HepG2 (cell line): ENCODE measurements around the gene ZFX. TPM values are rescaled to one million over a fixed set of nuclear protein-coding genes. Genes with fewer than 3 reads are reported as not detected.

ENCODE experiments used
- ATAC-seq: fragments of 200-7000 bp; cut with Tn5 transposase; 3 replicates; pipeline ENCODE4 v1.9.1; 2020; ENCODE audit warnings: mild to moderate bottlenecking, moderate library complexity
- BruUV-seq: library from RNA; stranded (reverse); fragments of 400-500 nt; replicated peaks from 2 replicates; lab custom pipeline; 2021; lab: Mats Ljungman, UMichigan
- CTCF ChIA-PET: fragments of 300-600 bp; formaldehyde crosslinking; extraction: SDS; loops from one replicate; lab custom pipeline; 2021; ENCODE audit warnings: low total read pairs, inconsistent platforms, low intra/inter-chr PET ratio; lab: Yijun Ruan, JAX
- POLR2A ChIA-PET: fragments of 350-600 bp; sonication (Branson Sonifier 250); formaldehyde crosslinking; loops from one replicate; lab custom pipeline; 2020; ENCODE audit warnings: antibody characterized with exemption, inconsistent platforms; lab: Yijun Ruan, JAX
- DNase-seq: peaks from one replicate; pipeline ENCODE4 v3.0.0-alpha.2; 2015; ENCODE audit warnings: low spot score
- FAIRE-seq: peaks from 3 replicates; lab custom pipeline; 2011; peaks lifted over from hg19 to GRCh38; lab: Jason Lieb, UNC
- H2AFZ ChIP-seq: one replicate; pipeline ENCODE4 v1.6.1; 2011; ENCODE audit warnings: low read length, inconsistent platforms
- H3K27ac ChIP-seq: fragments of 300-600 bp; 3 replicates; pipeline ENCODE4 v1.8.0; 2011; ENCODE audit warnings: mixed run types, mild to moderate bottlenecking, mixed read lengths, low read length, inconsistent platforms; ENCODE audit not compliant: insufficient read depth; ENCODE audit errors: extremely low read length
- H3K27me3 ChIP-seq, 2 experiments: fragments of 200-600 bp in 1 of 2; 2 replicates in 1 of 2; 3 replicates in 1 of 2; pipeline versions ENCODE4 v1.6.0 to v1.8.0; 2011; ENCODE audit warnings: low read length in 2 of 2, mild to moderate bottlenecking in 2 of 2, moderate library complexity in 2 of 2, inconsistent platforms in 1 of 2; ENCODE audit not compliant: insufficient read depth in 2 of 2, control insufficient read depth in 1 of 2
- H3K36me3 ChIP-seq, 2 experiments: fragments of 200-600 bp in 1 of 2; replicated peaks in 1 of 2; 2 replicates in 1 of 2; 3 replicates in 1 of 2; pipeline versions ENCODE4 v1.5.1 to v1.8.0; 2011; ENCODE audit warnings: low read length in 2 of 2, inconsistent platforms in 1 of 2; ENCODE audit not compliant: insufficient read depth in 2 of 2, control insufficient read depth in 1 of 2
- H3K4me1 ChIP-seq: 2 replicates; pipeline ENCODE4 v1.5.1; 2012; ENCODE audit warnings: low read length, inconsistent platforms; ENCODE audit not compliant: insufficient read depth
- H3K4me2 ChIP-seq: 2 replicates; pipeline ENCODE4 v1.6.0; 2011; ENCODE audit warnings: low read depth, low read length, inconsistent platforms
- H3K4me3 ChIP-seq, 3 experiments: fragments of 200-600 bp in 1 of 3; sonication (generic), shearing (Covaris generic) in 1 of 3; replicated peaks in 1 of 3; 2 replicates each; pipeline ENCODE4 v1.5.1; 2011 to 2016; ENCODE audit warnings: low read length in 3 of 3, inconsistent platforms in 2 of 3, low read depth in 2 of 3, mild to moderate bottlenecking in 2 of 3, control low read depth in 1 of 3, mixed read lengths in 1 of 3; ENCODE audit not compliant: insufficient read depth in 1 of 3
- H3K79me2 ChIP-seq: one replicate; pipeline ENCODE4 v1.6.1; 2011; ENCODE audit warnings: low read length, inconsistent platforms; ENCODE audit not compliant: insufficient read depth
- H3K9ac ChIP-seq: 2 replicates; pipeline ENCODE4 v1.6.0; 2011; ENCODE audit warnings: mild to moderate bottlenecking, low read depth, low read length, inconsistent platforms; ENCODE audit not compliant: insufficient read depth
- H3K9me3 ChIP-seq: 2 replicates; pipeline ENCODE4 v1.5.1; 2012; ENCODE audit warnings: mild to moderate bottlenecking, low read length
- H4K20me1 ChIP-seq: 2 replicates; pipeline ENCODE4 v1.6.0; 2011; ENCODE audit warnings: inconsistent platforms, mild to moderate bottlenecking, low read length, moderate library complexity; ENCODE audit not compliant: insufficient read depth
- HIC2 ChIP-seq: sonication (generic); formaldehyde crosslinking; IDR thresholded peaks from 2 replicates; pipeline ENCODE4 v1.9.0; 2022; ENCODE audit warnings: low read depth, missing genetic modification reagents
- KMT2B ChIP-seq: IDR thresholded peaks from 2 replicates; pipeline ENCODE4 v1.6.1; 2016; ENCODE audit warnings: missing genetic modification reagents, missing compliant biosample characterization
- ZNF12 ChIP-seq: sonication (generic); formaldehyde crosslinking; IDR thresholded peaks from 2 replicates; pipeline ENCODE4 v1.5.0; 2020; ENCODE audit warnings: missing genetic modification reagents
- ZNF232 ChIP-seq: sonication (generic); formaldehyde crosslinking; IDR thresholded peaks from 2 replicates; pipeline ENCODE4 v1.4.0; 2020; ENCODE audit warnings: missing genetic modification reagents, borderline replicate concordance
- ZNF746 ChIP-seq: sonication (generic); formaldehyde crosslinking; IDR thresholded peaks from 2 replicates; pipeline ENCODE4 v1.8.0; 2022; ENCODE audit warnings: mild to moderate bottlenecking, missing genetic modification reagents
- WGBS: methylation state at CpG from one replicate; pipeline ENCODE4 v1.1.6; 2017; ENCODE audit warnings: low lambda C conversion rate; 5-methylcytosine and 5-hydroxymethylcytosine counted together
- in situ Hi-C: cut with HindIII; loops from 2 replicates; pipeline ENCODE4 v1.10.0; 2017; ENCODE audit warnings: low pct_unique_long_range_greater_than_20kb; ENCODE audit not compliant: extremely low pct_ligation_motif_present
- intact Hi-C: fragments of 100-400 bp; cut with micrococcal nuclease; formaldehyde crosslinking; loops from one replicate; pipeline ENCODE4 v1.10.0; 2022; ENCODE audit not compliant: unreplicated experiment
- polyA plus RNA-seq, 8 experiments: library from polyadenylated mRNA; depleted of rRNA in 3 of 8; stranded (reverse) in 7 of 8; unstranded in 1 of 8; fragments of >200 nt; fragmentation: Illumina TruSeq in 4 of 8; extraction: Trizol in 4 of 8; gene quantifications; 2 replicates each; pipeline versions ENCODE4 v1.2.1 to v1.2.3, GENCODE V29; 2011 to 2016; ENCODE audit warnings: low read depth in 4 of 8, missing spikeins in 1 of 8, mixed read lengths in 1 of 8; ENCODE audit not compliant: insufficient read depth in 1 of 8
- total RNA-seq, 5 experiments: library from RNA; depleted of rRNA; stranded (reverse); fragments of >200 nt; fragmentation: Illumina TruSeq; extraction: Trizol; gene quantifications; 2 replicates each; pipeline ENCODE4 v1.2.3, GENCODE V29; 2016; ENCODE audit warnings: low read depth in 1 of 5
- TF ChIP-seq, protein P1 (sequence below): sonication (generic); formaldehyde crosslinking; IDR thresholded peaks from 2 replicates; pipeline ENCODE4 v1.4.0; 2020; ENCODE audit warnings: mild to moderate bottlenecking, low read depth, missing genetic modification reagents
- TF ChIP-seq, protein P2 (sequence below): sonication (generic); formaldehyde crosslinking; IDR thresholded peaks from 2 replicates; pipeline ENCODE4 v1.5.0; 2020; ENCODE audit warnings: missing genetic modification reagents, mild to moderate bottlenecking, borderline replicate concordance
- TF ChIP-seq, protein P3 (sequence below): IDR thresholded peaks from 2 replicates; pipeline ENCODE4 v1.6.1; 2012; ENCODE audit warnings: inconsistent platforms

Gene ZFX
- total and polyA plus RNA-seq, 2 of the 13 experiments (the other 11 are each of a cell fraction or from before 2014, with no cell fraction given): 13.8 to 37.3 TPM

- no peaks in the 10 kb centered on the region for H3K9me3 ChIP-seq
- H3K27me3 ChIP-seq: no peaks in the 10 kb centered on the region
- H4K20me1 ChIP-seq: no peaks in the 10 kb centered on the region
- ChIA-PET POLR2A (no interaction called here), CTCF (no interaction called here)
- H3K4me2 ChIP-seq: peak overlapping the region; percentile 7; the same call in 1 of the 2 replicates
- 46% methylated on average over 6 of the region's 6 CpGs for WGBS
- no peak for FAIRE-seq
- no TSS peak for BruUV-seq
- H3K4me1 ChIP-seq: peaks cover 51% of the 10 kb centered on the region
- H3K79me2 ChIP-seq: peaks cover 9% of the 10 kb centered on the region
- no peak for ATAC-seq
- TF ChIP-seq HIC2: no peak
- TF ChIP-seq ZNF746 (CRISPR knock-in tag): no peak
- TF ChIP-seq ZNF232 (CRISPR knock-in tag): no peak
- TF ChIP-seq ZNF12 (CRISPR knock-in tag): no peak
- TF ChIP-seq, protein P1, sequence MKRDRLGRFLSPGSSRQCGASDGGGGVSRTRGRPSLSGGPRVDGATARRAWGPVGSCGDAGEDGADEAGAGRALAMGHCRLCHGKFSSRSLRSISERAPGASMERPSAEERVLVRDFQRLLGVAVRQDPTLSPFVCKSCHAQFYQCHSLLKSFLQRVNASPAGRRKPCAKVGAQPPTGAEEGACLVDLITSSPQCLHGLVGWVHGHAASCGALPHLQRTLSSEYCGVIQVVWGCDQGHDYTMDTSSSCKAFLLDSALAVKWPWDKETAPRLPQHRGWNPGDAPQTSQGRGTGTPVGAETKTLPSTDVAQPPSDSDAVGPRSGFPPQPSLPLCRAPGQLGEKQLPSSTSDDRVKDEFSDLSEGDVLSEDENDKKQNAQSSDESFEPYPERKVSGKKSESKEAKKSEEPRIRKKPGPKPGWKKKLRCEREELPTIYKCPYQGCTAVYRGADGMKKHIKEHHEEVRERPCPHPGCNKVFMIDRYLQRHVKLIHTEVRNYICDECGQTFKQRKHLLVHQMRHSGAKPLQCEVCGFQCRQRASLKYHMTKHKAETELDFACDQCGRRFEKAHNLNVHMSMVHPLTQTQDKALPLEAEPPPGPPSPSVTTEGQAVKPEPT (CRISPR knock-in tag): no peak
- TF ChIP-seq, protein P2, sequence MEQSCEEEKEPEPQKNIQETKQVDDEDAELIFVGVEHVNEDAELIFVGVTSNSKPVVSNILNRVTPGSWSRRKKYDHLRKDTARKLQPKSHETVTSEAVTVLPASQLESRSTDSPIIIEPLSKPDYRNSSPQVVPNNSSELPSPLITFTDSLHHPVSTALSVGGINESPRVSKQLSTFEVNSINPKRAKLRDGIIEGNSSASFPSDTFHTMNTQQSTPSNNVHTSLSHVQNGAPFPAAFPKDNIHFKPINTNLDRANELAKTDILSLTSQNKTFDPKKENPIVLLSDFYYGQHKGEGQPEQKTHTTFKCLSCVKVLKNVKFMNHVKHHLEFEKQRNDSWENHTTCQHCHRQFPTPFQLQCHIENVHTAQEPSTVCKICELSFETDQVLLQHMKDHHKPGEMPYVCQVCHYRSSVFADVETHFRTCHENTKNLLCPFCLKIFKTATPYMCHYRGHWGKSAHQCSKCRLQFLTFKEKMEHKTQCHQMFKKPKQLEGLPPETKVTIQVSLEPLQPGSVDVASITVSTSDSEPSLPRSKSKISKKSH (CRISPR knock-in tag): no peak
- TF ChIP-seq, protein P3, sequence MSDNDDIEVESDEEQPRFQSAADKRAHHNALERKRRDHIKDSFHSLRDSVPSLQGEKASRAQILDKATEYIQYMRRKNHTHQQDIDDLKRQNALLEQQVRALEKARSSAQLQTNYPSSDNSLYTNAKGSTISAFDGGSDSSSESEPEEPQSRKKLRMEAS: no peak
- no peak for TF ChIP-seq KMT2B (CRISPR knock-in tag)
- DNase-seq: no peak
- H3K9ac ChIP-seq: no peak overlapping the region
- intact Hi-C loops: no loop called here
- peak overlapping the region; percentile 95 for H3K27ac ChIP-seq
- no peaks in the 10 kb centered on the region for H3K36me3 ChIP-seq
- no peak overlapping the region for H2AFZ ChIP-seq
- no peak overlapping the region for H3K4me3 ChIP-seq
- in situ Hi-C loops: no loop called here
These were observed 3.1 kb upstream of the ZFX start for GRCh38 chrX:24146283-24146949.
